Measurements from ENCODE around the gene SEC14L1.

- no peak for TF ChIP-seq CTCF (IDR thresholded peaks at IDR 0.05)
- TF ChIP-seq EHMT2 (IDR thresholded peaks at IDR 0.05; ENCODE audit: low read depth) = no peak
- no peak for TF ChIP-seq POLR2AphosphoS2 (conservative IDR thresholded peaks at IDR 0.05; ENCODE audit: low read length)
- no peak for TF ChIP-seq SMC3 (IDR thresholded peaks at IDR 0.05)
- TF ChIP-seq, protein P1, sequence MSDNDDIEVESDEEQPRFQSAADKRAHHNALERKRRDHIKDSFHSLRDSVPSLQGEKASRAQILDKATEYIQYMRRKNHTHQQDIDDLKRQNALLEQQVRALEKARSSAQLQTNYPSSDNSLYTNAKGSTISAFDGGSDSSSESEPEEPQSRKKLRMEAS (IDR thresholded peaks at IDR 0.05) = no peak
- TF ChIP-seq POLR2A (IDR thresholded peaks at IDR 0.05; ENCODE audit: low read length) = no peak
- no peak for TF ChIP-seq MAZ (IDR thresholded peaks at IDR 0.05; ENCODE audit: borderline replicate concordance, low read depth, low read length)
- TF ChIP-seq, protein P2, sequence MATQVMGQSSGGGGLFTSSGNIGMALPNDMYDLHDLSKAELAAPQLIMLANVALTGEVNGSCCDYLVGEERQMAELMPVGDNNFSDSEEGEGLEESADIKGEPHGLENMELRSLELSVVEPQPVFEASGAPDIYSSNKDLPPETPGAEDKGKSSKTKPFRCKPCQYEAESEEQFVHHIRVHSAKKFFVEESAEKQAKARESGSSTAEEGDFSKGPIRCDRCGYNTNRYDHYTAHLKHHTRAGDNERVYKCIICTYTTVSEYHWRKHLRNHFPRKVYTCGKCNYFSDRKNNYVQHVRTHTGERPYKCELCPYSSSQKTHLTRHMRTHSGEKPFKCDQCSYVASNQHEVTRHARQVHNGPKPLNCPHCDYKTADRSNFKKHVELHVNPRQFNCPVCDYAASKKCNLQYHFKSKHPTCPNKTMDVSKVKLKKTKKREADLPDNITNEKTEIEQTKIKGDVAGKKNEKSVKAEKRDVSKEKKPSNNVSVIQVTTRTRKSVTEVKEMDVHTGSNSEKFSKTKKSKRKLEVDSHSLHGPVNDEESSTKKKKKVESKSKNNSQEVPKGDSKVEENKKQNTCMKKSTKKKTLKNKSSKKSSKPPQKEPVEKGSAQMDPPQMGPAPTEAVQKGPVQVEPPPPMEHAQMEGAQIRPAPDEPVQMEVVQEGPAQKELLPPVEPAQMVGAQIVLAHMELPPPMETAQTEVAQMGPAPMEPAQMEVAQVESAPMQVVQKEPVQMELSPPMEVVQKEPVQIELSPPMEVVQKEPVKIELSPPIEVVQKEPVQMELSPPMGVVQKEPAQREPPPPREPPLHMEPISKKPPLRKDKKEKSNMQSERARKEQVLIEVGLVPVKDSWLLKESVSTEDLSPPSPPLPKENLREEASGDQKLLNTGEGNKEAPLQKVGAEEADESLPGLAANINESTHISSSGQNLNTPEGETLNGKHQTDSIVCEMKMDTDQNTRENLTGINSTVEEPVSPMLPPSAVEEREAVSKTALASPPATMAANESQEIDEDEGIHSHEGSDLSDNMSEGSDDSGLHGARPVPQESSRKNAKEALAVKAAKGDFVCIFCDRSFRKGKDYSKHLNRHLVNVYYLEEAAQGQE (IDR thresholded peaks at IDR 0.05) = no peak
- TF ChIP-seq JUNB (IDR thresholded peaks at IDR 0.05) = no peak
- TF ChIP-seq RAD21 (conservative IDR thresholded peaks at IDR 0.05 in 1 of 2, IDR thresholded peaks at IDR 0.05 in 1 of 2) = no peak
- TF ChIP-seq ZFP36 (IDR thresholded peaks at IDR 0.05; ENCODE audit: borderline replicate concordance, partially characterized antibody) = no peak
- no peak for TF ChIP-seq RCOR1 (IDR thresholded peaks at IDR 0.05; ENCODE audit: low read depth, low read length)
- no peak for TF ChIP-seq NFE2L2 (conservative IDR thresholded peaks at IDR 0.05; ENCODE audit: low read length)
These were observed 19.5 kb downstream of the SEC14L1 start for GRCh38 chr17:77160091-77160874.

All from A549 (cell line).